ENCODE results near the gene BYSL. TPM values are rescaled to one million over a fixed set of nuclear protein-coding genes. Genes with fewer than 3 reads are reported as not detected.

The BYSL gene
- total and polyA plus RNA-seq, 10 of the 15 experiments (the other 5 are each of a cell fraction or from before 2014, with no cell fraction given): 12.6 to 51.1 (median 33.0) TPM

- 0% methylated on average over 1 of the region's 1 CpG for WGBS (ENCODE audit: insufficient coverage, insufficient replicate concordance, low lambda C conversion rate, missing lambda C conversion rate)
- BruUV-seq (replicated peaks): no TSS peak
- no peaks in the 10 kb centered on the region for H3K79me2 ChIP-seq (ENCODE audit: control insufficient read depth, insufficient read depth, low read length)
These were observed 42.1 kb downstream of the BYSL start for GRCh38 chr6:41963371-41963770.

More at GRCh38 chr6:41963371-41963770, 42.1 kb downstream of the BYSL start:
- no peak overlapping the region for H2AFZ ChIP-seq (ENCODE audit: control insufficient read depth, low read depth, low read length)
- ATAC-seq: no peak
- no peak overlapping the region for H3K27ac ChIP-seq (ENCODE audit: control insufficient read depth, insufficient read depth)
- H3K4me3 ChIP-seq: no peak overlapping the region
- no peak for DNase-seq (ENCODE audit: low read depth, low spot score)
- no peak overlapping the region for H3K4me2 ChIP-seq (ENCODE audit: control insufficient read depth, insufficient read depth)
- CTCF ChIA-PET: interaction anchor here (0.6 to 1.2 kb wide), 3 partner anchors 21 to 83 kb away, joined by 3 read pairs; no protein-coding TSS in a partner anchor
- no peak for FAIRE-seq
- no peaks in the 10 kb centered on the region for H3K9me3 ChIP-seq (replicated peaks; ENCODE audit: control insufficient read depth, insufficient read depth, low read length)
- peaks cover 4% of the 10 kb centered on the region for H3K4me1 ChIP-seq (ENCODE audit: control insufficient read depth, insufficient read depth, low read length)
- TF ChIP-seq IKZF1 (conservative IDR thresholded peaks at IDR 0.05) (no peak), USF2 (IDR thresholded peaks at IDR 0.05; ENCODE audit: borderline replicate concordance, low read depth, low read length) (no peak), SUPT20H (IDR thresholded peaks at IDR 0.05; ENCODE audit: borderline replicate concordance, control insufficient read depth, low read depth, low read length) (no peak), PBX3 (IDR thresholded peaks at IDR 0.05; ENCODE audit: insufficient replicate concordance, low read depth, low read length) (no peak), BCLAF1 (IDR thresholded peaks at IDR 0.05) (no peak), RELB (IDR thresholded peaks at IDR 0.05; ENCODE audit: low read depth) (no peak), SMC3 (IDR thresholded peaks at IDR 0.05; ENCODE audit: borderline replicate concordance, low read length) (no peak), SIX5 (IDR thresholded peaks at IDR 0.05; ENCODE audit: low read depth, low read length, severe bottlenecking) (no peak), KAT2A (conservative IDR thresholded peaks at IDR 0.05; ENCODE audit: control insufficient read depth, low read depth, low read length) (no peak), SIN3A (IDR thresholded peaks at IDR 0.05; ENCODE audit: low read depth, low read length) (no peak), BCL3 (IDR thresholded peaks at IDR 0.05; ENCODE audit: borderline replicate concordance, insufficient read depth, low read depth, low read length, poor library complexity, severe bottlenecking) (no peak), ZNF274 (IDR thresholded peaks at IDR 0.05; ENCODE audit: insufficient read depth, insufficient read length) (no peak), TBL1XR1 (IDR thresholded peaks at IDR 0.05; ENCODE audit: low read depth, low read length) (no peak), KDM1A (IDR thresholded peaks at IDR 0.05; ENCODE audit: borderline replicate concordance) (no peak), CBX5 (IDR thresholded peaks at IDR 0.05; ENCODE audit: low read depth) (no peak), SUZ12 (IDR thresholded peaks at IDR 0.05; ENCODE audit: unreplicated experiment) (no peak), BRCA1 (IDR thresholded peaks at IDR 0.05; ENCODE audit: low read depth, low read length) (no peak)
- POLR2A ChIA-PET: no interaction called here
- RAD21 ChIA-PET (ENCODE audit: unreplicated experiment): interaction anchor here (1.5 kb wide), 1 partner anchor 42 kb away, joined by 3 read pairs; the partner anchor contains the start of genes BYSL and MED20
- intact Hi-C loops (cut with micrococcal nuclease; ENCODE audit: unreplicated experiment): no loop called here
- H3K36me3 ChIP-seq (ENCODE audit: control insufficient read depth in 2 of 2, insufficient read depth in 2 of 2, low read length in 1 of 2): no peaks in the 10 kb centered on the region
- SMC1A ChIA-PET (ENCODE audit: uncharacterized antibody, unreplicated experiment): interaction anchor here (0.8 to 1.4 kb wide), 7 partner anchors 10 to 162 kb away, joined by 3 to 5 read pairs (median 3); partner anchors contain the start of gene CCND3
- no peak overlapping the region for H3K9ac ChIP-seq (ENCODE audit: control insufficient read depth, insufficient read depth, low read length)
- no peaks in the 10 kb centered on the region for H4K20me1 ChIP-seq (ENCODE audit: control insufficient read depth, insufficient read depth)
- no peaks in the 10 kb centered on the region for H3K27me3 ChIP-seq (replicated peaks in 1 of 2; ENCODE audit: control insufficient read depth in 2 of 2, insufficient read depth in 2 of 2, low read length in 1 of 2)
- in situ Hi-C loops (cut with MboI): no loop called here

Measured in GM12878 (cell line).